GOT3 (cell line): ENCODE results near the gene MTOR.
"Not testable (repeated sequence)": the region's sequence is repeated elsewhere in the genome, so short reads cannot be mapped to it uniquely, and the experiment has no call there.

ENCODE experiments used
- DNase-seq: peaks from one replicate; lab custom pipeline; 2025; ENCODE audit warnings: mixed read lengths; lab: John Stamatoyannopoulos, UW

MTOR gene

GRCh38 chr1:11280719-11281376, 18.5 kb upstream of the MTOR start:
- DNase-seq, result no peak

DNA sequence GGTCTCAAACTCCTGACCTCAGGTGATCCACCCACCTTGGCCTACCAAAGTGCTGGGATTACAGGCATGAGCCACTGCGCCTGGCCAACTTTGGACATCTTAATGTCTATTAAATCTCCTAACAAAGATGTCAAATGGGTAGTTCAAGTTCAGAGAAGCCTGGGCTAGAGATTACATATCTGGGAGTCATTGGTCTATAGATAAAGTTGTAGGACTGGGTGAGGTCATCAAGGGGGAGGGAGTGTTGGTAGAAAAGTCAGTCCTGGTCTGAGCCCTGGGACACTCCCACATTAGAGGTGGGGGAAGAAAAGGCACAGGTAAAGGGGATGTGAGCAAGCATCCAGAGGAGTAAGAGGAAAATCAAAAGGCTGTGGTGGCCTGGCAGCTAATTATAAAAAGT, 17.3 kb upstream of the MTOR start:
- DNase-seq, result no peak

- no peak for DNase-seq
Measured at GRCh38 chr1:11279152-11279551, 16.8 kb upstream of the MTOR start.

GRCh38 chr1:11273595-11274234, 11.4 kb upstream of the MTOR start:
- no peak for DNase-seq

GRCh38 chr1:11272832-11273594, 10.7 kb upstream of the MTOR start, which contains the start of gene UBIAD1:
Gene UBIAD1, plus strand, starts transcription at chr1:11273198. Its CDS starts 334 bp downstream, at chr1:11273532.
- DNase-seq, result peak; percentile 65

DNA sequence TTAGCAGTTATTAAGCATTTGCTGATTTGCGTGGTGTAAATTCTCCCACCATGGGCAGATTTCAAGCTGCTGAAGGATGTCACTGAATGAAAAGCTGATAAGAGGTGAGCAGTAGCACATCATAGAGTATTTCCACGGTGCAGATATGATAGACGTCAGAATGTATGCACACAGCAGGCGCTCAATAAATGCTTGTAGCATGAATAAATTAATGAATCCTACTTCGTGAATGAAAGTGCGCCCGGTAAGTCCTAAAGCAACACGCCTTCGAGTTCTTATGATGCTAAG, 10.1 kb upstream of the MTOR start:
- DNase-seq, result no peak

GRCh38 chr1:11267350-11268337, 5.3 kb upstream of the MTOR start:
- DNase-seq, result not testable (repeated sequence)

GRCh38 chr1:11266268-11267074, 4.1 kb upstream of the MTOR start:
- no peak for DNase-seq

GRCh38 chr1:11256299-11256698, 6.1 kb downstream of the MTOR start:
- no peak for DNase-seq

DNA sequence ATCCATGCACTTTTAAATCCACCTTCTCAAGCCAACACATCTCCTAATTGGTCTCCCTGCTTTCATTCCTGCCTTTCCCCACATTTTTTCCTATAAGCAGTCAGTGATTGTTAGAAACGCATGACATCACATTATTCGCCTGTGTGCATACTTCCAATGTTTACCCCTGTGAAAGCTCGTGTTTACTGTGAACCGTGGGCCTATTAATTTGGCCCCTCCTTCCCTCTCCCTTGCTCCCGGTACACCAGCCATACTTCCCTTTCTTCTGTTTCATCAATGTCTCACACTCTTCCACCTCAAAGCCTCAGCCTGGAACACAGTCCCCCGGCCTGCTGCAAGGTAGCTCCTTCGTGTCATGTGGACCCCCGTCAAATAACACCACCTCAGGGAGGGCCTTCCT, 9.1 kb downstream of the MTOR start:
- no peak for DNase-seq

- no peak for DNase-seq
Measured at GRCh38 chr1:11252538-11252937, 9.8 kb downstream of the MTOR start.

DNA sequence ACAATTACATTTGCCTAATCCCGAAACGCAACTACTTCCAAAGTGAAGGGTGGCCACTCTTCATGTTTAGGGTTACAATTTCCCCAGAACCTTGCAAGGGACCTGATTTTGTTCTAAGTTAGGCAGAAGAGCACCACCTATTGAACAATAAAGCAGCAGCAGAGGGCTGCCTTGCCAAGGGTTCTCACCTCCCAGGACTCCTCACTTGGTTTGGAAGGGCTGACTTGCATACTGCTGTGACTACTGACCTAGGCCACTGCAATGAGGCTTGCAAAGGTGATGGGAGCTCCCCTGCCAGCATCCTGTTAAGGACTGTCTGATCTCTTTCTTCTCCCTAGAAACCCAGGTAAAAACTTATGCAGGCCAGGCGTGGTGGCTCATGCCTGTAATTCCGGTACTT, 14.2 kb downstream of the MTOR start:
- DNase-seq, result no peak

- DNase-seq, result no peak
Measured at GRCh38 chr1:11245904-11246719, 16.2 kb downstream of the MTOR start.

DNA sequence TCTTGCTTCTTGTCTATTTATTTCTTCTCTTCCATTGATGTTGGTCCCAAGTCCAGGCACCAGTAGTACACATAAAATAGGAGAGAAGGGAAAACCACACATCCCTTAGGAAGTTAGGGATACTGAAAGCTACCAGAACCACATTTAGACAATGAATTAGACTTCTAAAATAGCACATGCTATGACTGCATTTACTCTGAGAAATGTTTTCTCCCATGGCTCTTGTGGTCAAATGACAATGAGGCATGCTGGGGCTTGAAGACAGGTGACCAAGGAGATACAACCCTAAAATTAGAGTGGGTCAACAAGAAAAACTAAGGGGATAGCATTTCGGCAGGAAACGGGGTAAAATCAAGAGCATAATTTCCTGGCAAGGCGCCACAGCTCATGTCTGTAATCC, 17.1 kb downstream of the MTOR start:
- DNase-seq, result no peak

DNA sequence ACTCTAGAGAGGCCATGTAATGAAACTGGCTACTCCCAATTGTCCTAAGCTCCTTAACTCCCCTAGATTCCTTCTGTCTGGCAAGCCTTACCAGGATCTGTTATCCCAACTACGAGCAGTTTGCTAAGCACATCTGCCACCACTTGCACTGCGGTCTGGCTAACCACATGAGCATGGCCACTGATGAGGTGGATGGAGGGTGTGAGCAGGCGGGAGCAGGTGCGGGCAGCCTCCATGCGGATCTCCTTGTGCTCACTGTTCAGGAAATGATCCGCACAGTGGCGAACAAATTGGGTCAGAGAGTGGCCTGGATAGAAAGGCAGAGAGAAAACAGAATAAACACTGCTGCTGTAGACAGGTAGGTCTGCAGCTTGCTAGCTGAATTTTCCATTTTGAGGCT, 24.0 kb downstream of the MTOR start:
- no peak for DNase-seq

DNA sequence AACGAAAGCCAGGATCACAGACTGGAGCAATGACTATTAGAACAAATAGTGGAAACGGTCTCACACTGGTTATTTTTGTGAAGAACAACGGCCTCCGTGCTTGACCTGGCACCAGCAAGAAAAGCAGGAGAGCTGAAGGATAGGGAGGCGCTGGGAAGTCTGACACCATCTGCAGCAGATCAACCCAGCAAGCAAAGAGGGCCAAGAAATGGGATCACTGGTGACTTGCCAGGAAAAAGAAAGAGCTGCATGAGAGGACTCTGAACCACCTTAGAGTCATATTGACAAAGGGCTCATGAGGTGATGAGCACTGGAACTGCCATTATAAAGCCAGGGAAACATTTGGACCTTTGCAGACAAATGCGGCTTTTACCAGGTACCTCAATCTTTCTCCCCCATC, 25.0 kb downstream of the MTOR start:
- no peak for DNase-seq

- no peak for DNase-seq
Measured at GRCh38 chr1:11233208-11233607, 29.1 kb downstream of the MTOR start.

GRCh38 chr1:11229203-11229602, 33.1 kb downstream of the MTOR start:
- no peak for DNase-seq

GRCh38 chr1:11227106-11228077, 35.0 kb downstream of the MTOR start:
- DNase-seq, result no peak
